Measurements from ENCODE around the gene DCAF15.

- TF ChIP-seq ZNF274 (IDR thresholded peaks at IDR 0.05; ENCODE audit: low read depth, low read length), result no peak
- TF ChIP-seq YY1 (IDR thresholded peaks at IDR 0.05; ENCODE audit: insufficient read depth, insufficient read length), result no peak
Measured at GRCh38 chr19:13917888-13918406, 34.4 kb upstream of the DCAF15 start.

Data from NT2/D1 (cell line).